Cerebellar nuclear complex (tissue), 1 donor: ENCODE measurements around the gene PTGDR2.
A peak's percentile ranks its signal among the peaks of the same experiment; 100 is the strongest.

Source experiments
- DNase-seq, 2 experiments: peaks; one replicate each; lab custom pipeline; 2025; lab: John Stamatoyannopoulos, UW

Gene PTGDR2

GRCh38 chr11:60874421-60875365 is 18.9 kb upstream of the PTGDR2 start:
- DNase-seq = no peak

- no peak for DNase-seq
Observed at GRCh38 chr11:60873533-60873932, 17.8 kb upstream of the PTGDR2 start.

- peak in 1 of 2 experiments; percentile 37 for DNase-seq
Observed at GRCh38 chr11:60872961-60873524, 17.3 kb upstream of the PTGDR2 start.

GRCh38 chr11:60872124-60872960 is 16.6 kb upstream of the PTGDR2 start:
- no peak for DNase-seq

DNA sequence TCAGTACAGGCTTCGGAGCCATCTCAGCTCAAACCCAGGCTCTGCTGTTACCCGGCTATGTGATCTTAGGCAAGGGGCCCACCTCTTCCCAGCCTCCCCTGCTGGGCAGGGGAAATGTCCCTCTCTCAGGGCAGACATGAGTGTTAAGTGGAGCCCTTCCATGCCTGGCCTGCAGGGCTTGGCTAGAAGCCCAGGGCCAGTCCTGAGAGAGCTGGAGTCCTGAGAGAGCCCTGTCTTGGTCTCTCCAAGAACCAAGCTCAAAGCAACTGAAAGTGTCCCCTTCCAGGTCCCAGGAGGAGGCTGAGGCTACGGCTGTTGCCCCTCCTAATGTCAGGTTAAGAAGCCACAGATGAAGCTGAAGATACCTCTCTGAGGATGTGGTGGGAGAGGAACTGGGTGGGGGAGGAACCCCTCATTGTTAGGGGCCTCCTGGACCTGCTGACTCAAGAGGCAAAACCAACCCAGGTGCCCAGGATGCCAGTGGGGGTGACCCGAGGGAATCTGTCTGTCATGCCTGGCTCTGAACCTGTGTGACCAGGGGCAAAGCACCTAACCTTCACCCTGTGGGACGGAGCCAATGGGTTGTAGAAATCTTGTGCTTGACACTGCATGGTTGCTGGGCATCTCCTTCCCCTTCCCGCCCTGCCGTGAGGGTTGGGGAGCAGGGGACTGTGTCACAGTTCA is 15.8 kb upstream of the PTGDR2 start:
- no peak for DNase-seq

GRCh38 chr11:60870733-60871377 is 15.1 kb upstream of the PTGDR2 start:
- no peak for DNase-seq

- no peak for DNase-seq
Observed at GRCh38 chr11:60870276-60870675, 14.5 kb upstream of the PTGDR2 start.

- no peak for DNase-seq
Observed at GRCh38 chr11:60869451-60869825, 13.7 kb upstream of the PTGDR2 start.

- DNase-seq = no peak
Observed at GRCh38 chr11:60868682-60869450, 13.1 kb upstream of the PTGDR2 start.

DNA sequence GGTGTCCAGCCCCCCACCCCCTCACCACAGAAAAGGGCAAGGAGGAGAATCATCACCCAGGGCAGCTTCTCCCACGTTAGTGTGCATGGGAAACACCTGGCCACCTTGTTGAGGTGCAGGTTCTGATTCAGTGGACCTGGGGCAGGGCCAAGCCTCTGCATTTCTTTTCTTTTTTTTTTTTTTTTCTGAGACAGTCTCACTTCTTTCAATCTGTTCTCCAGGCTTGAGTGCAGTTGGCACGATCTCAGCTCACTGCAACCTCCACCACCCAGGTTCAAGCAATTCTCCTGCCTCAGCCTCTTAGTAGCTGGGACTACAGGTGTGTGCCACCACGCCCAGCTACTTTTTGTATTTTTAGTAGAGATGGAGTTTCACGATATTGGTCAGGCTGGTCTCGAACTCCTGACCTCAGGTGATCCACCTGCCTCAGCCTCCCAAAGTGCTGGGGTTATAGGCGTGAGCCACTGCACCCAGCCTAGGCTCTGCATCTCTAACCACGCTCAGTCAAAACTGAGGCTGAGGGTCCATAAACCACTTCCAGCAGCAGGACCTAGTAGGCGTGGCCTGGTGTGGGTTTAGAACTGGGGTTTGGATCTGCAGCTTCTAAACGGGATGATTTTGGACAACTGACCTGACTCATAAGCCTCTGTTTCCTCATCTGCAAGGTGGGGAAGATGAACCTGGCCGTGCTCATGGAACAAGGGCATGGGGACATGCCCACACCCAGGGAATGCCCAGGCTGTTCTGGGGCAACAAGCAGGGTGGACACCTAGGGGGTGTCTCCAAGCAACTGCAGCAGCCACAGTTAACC is 12.3 kb upstream of the PTGDR2 start:
- DNase-seq = no peak

- DNase-seq = no peak
Observed at GRCh38 chr11:60866911-60867870, 11.4 kb upstream of the PTGDR2 start, which contains the start of gene ZP1. Gene ZP1, plus strand, starts transcription at chr11:60867542. Its CDS starts 20 bp downstream, at chr11:60867562.

GRCh38 chr11:60864856-60865513 is 9.2 kb upstream of the PTGDR2 start:
- DNase-seq = no peak

GRCh38 chr11:60863550-60864521 is 8.1 kb upstream of the PTGDR2 start:
- DNase-seq = no peak

DNA sequence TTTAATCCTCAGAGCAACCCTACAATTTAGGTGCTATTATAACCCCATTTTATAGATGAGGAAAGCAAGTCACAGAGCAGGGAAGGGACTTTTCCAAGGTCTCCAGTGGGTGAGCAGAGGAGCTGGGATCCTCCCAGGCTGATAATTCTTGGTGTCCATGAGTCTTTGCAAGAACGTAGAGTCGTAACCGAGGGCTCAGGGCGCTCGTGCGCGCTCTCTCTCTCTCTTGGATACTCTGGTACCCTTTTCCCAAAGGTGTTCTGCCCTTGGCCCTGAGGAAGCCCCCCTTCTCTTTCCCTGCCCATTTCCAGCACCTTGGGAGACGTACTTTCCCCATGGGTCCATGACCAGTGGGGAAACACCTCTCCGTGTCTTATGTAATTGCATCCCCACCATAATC is 6.4 kb upstream of the PTGDR2 start:
- DNase-seq = no peak

GRCh38 chr11:60860943-60861342 is 5.2 kb upstream of the PTGDR2 start:
- no peak for DNase-seq

DNA sequence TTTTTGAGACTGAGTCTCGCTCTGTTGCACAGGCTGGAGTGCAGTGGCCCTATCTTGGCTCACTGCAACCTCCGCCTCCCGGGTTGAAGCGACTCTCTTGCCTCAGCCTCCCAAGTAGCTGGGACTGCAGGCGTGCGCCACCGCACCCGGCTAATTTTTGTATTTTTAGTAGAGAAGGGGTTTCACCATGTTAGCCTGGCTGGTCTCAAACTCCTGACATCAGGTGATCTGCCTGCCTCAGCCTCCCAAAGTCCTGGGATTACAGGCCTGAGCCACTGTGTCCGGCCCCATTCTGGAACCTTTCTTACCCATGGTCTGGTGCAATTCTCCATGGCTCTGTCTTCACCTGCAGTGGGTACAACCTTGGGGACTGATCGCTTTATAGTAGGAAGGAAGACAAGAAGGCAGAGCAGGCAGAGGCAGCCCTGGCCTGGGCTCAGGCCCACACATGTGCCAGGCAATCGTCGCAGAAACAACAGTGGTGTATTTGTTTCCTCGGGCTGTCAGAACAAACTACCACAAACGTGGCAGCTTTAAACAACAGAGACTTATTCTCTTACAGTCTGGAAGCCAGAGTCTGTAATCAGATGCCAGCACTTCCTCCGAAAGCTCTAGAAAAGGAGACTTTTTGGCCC is 4.0 kb upstream of the PTGDR2 start:
- no peak for DNase-seq
